ENCODE results near the gene PGAP3. TPM values are rescaled to one million over a fixed set of nuclear protein-coding genes. Genes with fewer than 3 reads are reported as not detected.

PGAP3 gene
- total and polyA plus RNA-seq, 2 of the 4 experiments (the other 2 are of a cell fraction): 4.3 to 9.8 TPM

DNA sequence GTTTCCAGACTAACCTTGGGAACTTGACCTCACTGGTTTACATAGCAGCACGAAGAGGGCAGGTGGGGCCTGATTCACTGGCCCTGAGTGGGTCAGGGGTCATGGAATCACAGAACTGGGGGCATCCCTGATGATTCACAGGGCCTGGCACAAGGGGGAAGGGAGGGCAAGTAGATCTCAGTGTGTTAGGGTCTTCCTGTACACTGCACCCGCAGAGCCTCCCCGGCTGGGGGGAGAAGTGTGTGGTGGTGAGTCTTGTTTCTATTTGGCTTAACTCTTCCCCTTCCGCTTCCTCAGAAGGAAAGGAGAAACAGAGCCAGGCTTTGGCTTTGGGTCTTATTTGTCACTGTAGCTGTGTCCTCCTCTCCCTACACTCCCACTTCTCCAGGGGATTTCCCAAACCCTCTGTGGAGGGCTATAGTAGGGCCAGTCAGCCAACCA, 47.2 kb downstream of the PGAP3 start:
- Histone ChIP-seq H3K9me1 (ENCODE audit: insufficient read depth, low read length) (peaks cover 49% of the 10 kb centered on the region), H2BK5ac (ENCODE audit: low read depth, low read length, poor library complexity, severe bottlenecking) (no peak overlapping the region), H2AK5ac (ENCODE audit: low read depth, low read length) (no peak overlapping the region), H3K79me1 (ENCODE audit: low read depth in 1 of 2, low read length in 2 of 2) (peaks cover 43 to 94% of the 10 kb centered on the region in 2 experiments), H3K27me3 (ENCODE audit: control insufficient read depth, insufficient read depth, low read length) (no peaks in the 10 kb centered on the region), H3K27ac (ENCODE audit: insufficient read depth, low read length) (no peak overlapping the region), H3K9ac (ENCODE audit: low read depth, low read length) (no peak overlapping the region), H3K14ac (replicated peaks; ENCODE audit: low read depth, low read length) (no peak overlapping the region), H3K4ac (ENCODE audit: low read depth, low read length) (no peak overlapping the region), H3K56ac (ENCODE audit: extremely low read depth, insufficient read depth, low read length) (no peak overlapping the region), H3K4me2 (ENCODE audit: low read depth, low read length) (no peak overlapping the region), H4K91ac (ENCODE audit: insufficient read depth, low read depth, low read length) (no peak overlapping the region), H3K9me3 (ENCODE audit: control insufficient read depth, insufficient read depth, low read length) (no peaks in the 10 kb centered on the region), H2AK9ac (replicated peaks; ENCODE audit: low read depth, low read length, poor library complexity) (no peak overlapping the region), H4K8ac (ENCODE audit: low read depth in 2 of 2, low read length in 2 of 2) (no peak overlapping the region), H4K5ac (ENCODE audit: low read depth, low read length) (no peak overlapping the region), H3K18ac (ENCODE audit: low read depth, low read length) (no peak overlapping the region), H2BK15ac (ENCODE audit: low read depth, low read length) (no peak overlapping the region), H4K20me1 (ENCODE audit: insufficient read depth, low read length) (peaks cover 54% of the 10 kb centered on the region), H2BK120ac (ENCODE audit: low read depth, low read length) (no peak overlapping the region), H3K23ac (ENCODE audit: low read depth, low read length) (no peak overlapping the region), H3K36me3 (ENCODE audit: control insufficient read depth, insufficient read depth, low read length) (no peaks in the 10 kb centered on the region), H3K4me1 (ENCODE audit: control insufficient read depth, insufficient read depth, low read length) (peaks cover 25% of the 10 kb centered on the region), H3K4me3 (ENCODE audit: insufficient read depth, low read depth, low read length) (no peak overlapping the region), H2BK20ac (ENCODE audit: low read depth, low read length) (no peak overlapping the region), H2AFZ (replicated peaks; ENCODE audit: low read length, poor library complexity) (no peak overlapping the region)
- CTCF ChIA-PET: no interaction called here
- BruUV-seq (replicated peaks): no TSS peak
- intact Hi-C loops (cut with micrococcal nuclease) (no loop called here), dilution Hi-C loops (cut with HindIII; ENCODE audit: low sequenced_read_pairs, unreplicated experiment) (no loop called here), in situ Hi-C loops (cut with MboI; ENCODE audit: low sequenced_read_pairs) (no loop called here)
- POLR2A ChIA-PET (ENCODE audit: unreplicated experiment): no interaction called here
- no CpG with 5 or more reads among the region's 4 CpGs for WGBS, 2 experiments (ENCODE audit: extremely low coverage in 2 of 2, insufficient read length in 1 of 2)
- TF ChIP-seq NFE2L2 (IDR thresholded peaks at IDR 0.05; ENCODE audit: low read depth, low read length) (no peak), POLR2A (IDR thresholded peaks at IDR 0.05; ENCODE audit: low read depth, low read length) (no peak), MAFK (IDR thresholded peaks at IDR 0.05; ENCODE audit: low read depth, low read length) (no peak), RFX5 (IDR thresholded peaks at IDR 0.05; ENCODE audit: low read depth, low read length) (no peak), CEBPB (IDR thresholded peaks at IDR 0.05; ENCODE audit: low read depth, low read length) (no peak), CHD1 (IDR thresholded peaks at IDR 0.05; ENCODE audit: low read depth, low read length) (no peak), SMC3 (IDR thresholded peaks at IDR 0.05; ENCODE audit: low read depth, low read length) (no peak), FOS (IDR thresholded peaks at IDR 0.05; ENCODE audit: low read depth, low read length) (no peak), BHLHE40 (IDR thresholded peaks at IDR 0.05; ENCODE audit: low read depth, low read length) (no peak), MXI1 (IDR thresholded peaks at IDR 0.05; ENCODE audit: borderline replicate concordance, low read depth, low read length) (no peak), MAZ (IDR thresholded peaks at IDR 0.05; ENCODE audit: borderline replicate concordance, low read depth, low read length) (no peak), RCOR1 (IDR thresholded peaks at IDR 0.05; ENCODE audit: insufficient replicate concordance, low read length) (no peak)
- TF ChIP-seq, protein P1, sequence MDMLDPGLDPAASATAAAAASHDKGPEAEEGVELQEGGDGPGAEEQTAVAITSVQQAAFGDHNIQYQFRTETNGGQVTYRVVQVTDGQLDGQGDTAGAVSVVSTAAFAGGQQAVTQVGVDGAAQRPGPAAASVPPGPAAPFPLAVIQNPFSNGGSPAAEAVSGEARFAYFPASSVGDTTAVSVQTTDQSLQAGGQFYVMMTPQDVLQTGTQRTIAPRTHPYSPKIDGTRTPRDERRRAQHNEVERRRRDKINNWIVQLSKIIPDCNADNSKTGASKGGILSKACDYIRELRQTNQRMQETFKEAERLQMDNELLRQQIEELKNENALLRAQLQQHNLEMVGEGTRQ (IDR thresholded peaks at IDR 0.05; ENCODE audit: low read depth, low read length): no peak
- TF ChIP-seq, protein P2, sequence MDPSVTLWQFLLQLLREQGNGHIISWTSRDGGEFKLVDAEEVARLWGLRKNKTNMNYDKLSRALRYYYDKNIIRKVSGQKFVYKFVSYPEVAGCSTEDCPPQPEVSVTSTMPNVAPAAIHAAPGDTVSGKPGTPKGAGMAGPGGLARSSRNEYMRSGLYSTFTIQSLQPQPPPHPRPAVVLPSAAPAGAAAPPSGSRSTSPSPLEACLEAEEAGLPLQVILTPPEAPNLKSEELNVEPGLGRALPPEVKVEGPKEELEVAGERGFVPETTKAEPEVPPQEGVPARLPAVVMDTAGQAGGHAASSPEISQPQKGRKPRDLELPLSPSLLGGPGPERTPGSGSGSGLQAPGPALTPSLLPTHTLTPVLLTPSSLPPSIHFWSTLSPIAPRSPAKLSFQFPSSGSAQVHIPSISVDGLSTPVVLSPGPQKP (IDR thresholded peaks at IDR 0.05; ENCODE audit: borderline replicate concordance, low read depth, low read length): no peak
- TF ChIP-seq, protein P3, sequence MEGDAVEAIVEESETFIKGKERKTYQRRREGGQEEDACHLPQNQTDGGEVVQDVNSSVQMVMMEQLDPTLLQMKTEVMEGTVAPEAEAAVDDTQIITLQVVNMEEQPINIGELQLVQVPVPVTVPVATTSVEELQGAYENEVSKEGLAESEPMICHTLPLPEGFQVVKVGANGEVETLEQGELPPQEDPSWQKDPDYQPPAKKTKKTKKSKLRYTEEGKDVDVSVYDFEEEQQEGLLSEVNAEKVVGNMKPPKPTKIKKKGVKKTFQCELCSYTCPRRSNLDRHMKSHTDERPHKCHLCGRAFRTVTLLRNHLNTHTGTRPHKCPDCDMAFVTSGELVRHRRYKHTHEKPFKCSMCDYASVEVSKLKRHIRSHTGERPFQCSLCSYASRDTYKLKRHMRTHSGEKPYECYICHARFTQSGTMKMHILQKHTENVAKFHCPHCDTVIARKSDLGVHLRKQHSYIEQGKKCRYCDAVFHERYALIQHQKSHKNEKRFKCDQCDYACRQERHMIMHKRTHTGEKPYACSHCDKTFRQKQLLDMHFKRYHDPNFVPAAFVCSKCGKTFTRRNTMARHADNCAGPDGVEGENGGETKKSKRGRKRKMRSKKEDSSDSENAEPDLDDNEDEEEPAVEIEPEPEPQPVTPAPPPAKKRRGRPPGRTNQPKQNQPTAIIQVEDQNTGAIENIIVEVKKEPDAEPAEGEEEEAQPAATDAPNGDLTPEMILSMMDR (conservative IDR thresholded peaks at IDR 0.05; ENCODE audit: low read depth, low read length): no peak
- ATAC-seq (ENCODE audit: low read depth) (no peak), DNase-seq (no peak)

Data from IMR-90 (cell line).